ENCODE data around the gene SEMA3B. TPM values are rescaled to one million over a fixed set of nuclear protein-coding genes. Genes with fewer than 3 reads are reported as not detected.

The SEMA3B gene
- total RNA-seq, 2 experiments from 2014 or later, result 1.9 to 2.0 TPM

- H3K27ac Mint-ChIP-seq, result peak within 1 kb of the TSS; percentile 92
- Histone ChIP-seq H3K4me1 (ENCODE audit: insufficient read depth, low read length) (peaks cover 47% of the 10 kb centered on the region), H3K27me3 (ENCODE audit: control insufficient read depth in 1 of 2, insufficient read depth in 2 of 2, low read length in 2 of 2) (no peaks in the 10 kb centered on the region), H3K27ac (ENCODE audit: low read depth in 1 of 2, low read length in 2 of 2) (peak within 1 kb of the TSS; percentile 73 to 80), H3K36me3 (ENCODE audit: insufficient read depth, low read length) (peaks cover 20% of the 10 kb centered on the region), H3K9me3 (ENCODE audit: control insufficient read depth in 1 of 2, insufficient read depth in 1 of 2, low read length in 2 of 2) (no peaks in the 10 kb centered on the region), H3K4me3 (ENCODE audit: low read length) (peak within 1 kb of the TSS; percentile 99)
- TF ChIP-seq CTCF (IDR thresholded peaks at IDR 0.05), result no peak
- H3K4me3 Mint-ChIP-seq, result peak within 1 kb of the TSS; percentile 94
- intact Hi-C loops (cut with DNase I, micrococcal nuclease), result loop anchor here (1.0 to 5.0 kb wide), 3 partner anchors 9 to 101 kb away; partner anchors contain the start of genes HYAL3 (in 1 of the 2) and NAA80 (in 1 of the 2)
- H3K4me1 Mint-ChIP-seq (ENCODE audit: low read depth), result peaks cover 44% of the 10 kb centered on the region
- peak; percentile 97 to 100 (median 99) for DNase-seq
- ChIA-PET CTCF (interaction anchor here (1.6 to 3.1 kb wide), 4 partner anchors 9 to 42 kb away, joined by 5 to 23 read pairs (median 16); no protein-coding TSS in a partner anchor), POLR2A (interaction anchor here (0.6 to 4.0 kb wide), 22 partner anchors 8 to 433 kb away, joined by 3 to 60 read pairs (median 4); partner anchors contain the start of genes C3orf18, CYB561D2, HEMK1 and HYAL3)
- H3K9me3 Mint-ChIP-seq, result no peaks in the 10 kb centered on the region
- no peaks in the 10 kb centered on the region for H3K27me3 Mint-ChIP-seq
- peaks cover 36% of the 10 kb centered on the region for H3K36me3 Mint-ChIP-seq (ENCODE audit: low read depth)
- peak; percentile 85 for ATAC-seq (ENCODE audit: poor library complexity)
Observed at GRCh38 chr3:50235716-50236483, 33.0 kb upstream of the SEMA3B start, which contains the start of gene GNAI2. Gene GNAI2, plus strand, starts transcription at chr3:50236204. Its CDS starts 132 bp downstream, at chr3:50236336.

GRCh38 chr3:50236484-50237132, 32.3 kb upstream of the SEMA3B start:
- peak overlapping the region; percentile 73 to 80 for H3K27ac ChIP-seq (ENCODE audit: low read depth in 1 of 2, low read length in 2 of 2)
- peak overlapping the region; percentile 99 for H3K4me3 ChIP-seq (ENCODE audit: low read length)
- POLR2A ChIA-PET, result interaction anchor here (0.6 to 4.0 kb wide), 9 partner anchors 9 to 1770 kb away, joined by 3 to 60 read pairs (median 5); partner anchors contain the start of genes HYAL3, IFRD2 and NAA80
- no peaks in the 10 kb centered on the region for H3K9me3 ChIP-seq (ENCODE audit: control insufficient read depth in 1 of 2, insufficient read depth in 1 of 2, low read length in 2 of 2)
- peaks cover 54% of the 10 kb centered on the region for H3K4me1 ChIP-seq (ENCODE audit: insufficient read depth, low read length)
- ATAC-seq (ENCODE audit: poor library complexity) (no peak), DNase-seq (no peak)
- H3K9me3 Mint-ChIP-seq, result no peaks in the 10 kb centered on the region
- H3K27ac Mint-ChIP-seq, result peak overlapping the region; percentile 92
- H3K4me3 Mint-ChIP-seq, result peak overlapping the region; percentile 94
- H3K36me3 ChIP-seq (ENCODE audit: insufficient read depth, low read length), result peaks cover 20% of the 10 kb centered on the region
- H3K36me3 Mint-ChIP-seq (ENCODE audit: low read depth), result peaks cover 41% of the 10 kb centered on the region
- H3K27me3 Mint-ChIP-seq, result no peaks in the 10 kb centered on the region
- no peaks in the 10 kb centered on the region for H3K27me3 ChIP-seq (ENCODE audit: control insufficient read depth in 1 of 2, insufficient read depth in 2 of 2, low read length in 2 of 2)
- intact Hi-C loops (cut with DNase I, micrococcal nuclease), result loop anchor here (1.0 to 5.0 kb wide), 4 partner anchors 9 to 101 kb away; partner anchors contain the start of genes HYAL3 (in 1 of the 2) and NAA80 (in 1 of the 2)
- CTCF ChIA-PET, result interaction anchor here (1.6 to 3.1 kb wide), 4 partner anchors 10 to 42 kb away, joined by 5 to 23 read pairs (median 16); no protein-coding TSS in a partner anchor
- no peak for TF ChIP-seq CTCF (IDR thresholded peaks at IDR 0.05)
- peaks cover 52% of the 10 kb centered on the region for H3K4me1 Mint-ChIP-seq (ENCODE audit: low read depth)

GRCh38 chr3:50237133-50237651, 31.8 kb upstream of the SEMA3B start:
- CTCF ChIA-PET, result interaction anchor here (2.2 to 3.1 kb wide), 2 partner anchors 9 to 11 kb away, joined by 6 to 22 read pairs; no protein-coding TSS in a partner anchor
- H3K4me1 ChIP-seq (ENCODE audit: insufficient read depth, low read length), result peaks cover 60% of the 10 kb centered on the region
- DNase-seq (peak in 7 of 14 experiments; percentile 24 to 68 (median 43)), ATAC-seq (ENCODE audit: poor library complexity) (no peak)
- POLR2A ChIA-PET, result interaction anchor here (0.6 to 4.0 kb wide), 7 partner anchors 9 to 1771 kb away, joined by 3 to 60 read pairs (median 7); partner anchors contain the start of genes HYAL3, IFRD2 and NAA80
- Mint-ChIP-seq H3K36me3 (ENCODE audit: low read depth) (peaks cover 41% of the 10 kb centered on the region), H3K4me1 (ENCODE audit: low read depth) (peaks cover 57% of the 10 kb centered on the region), H3K27me3 (no peaks in the 10 kb centered on the region), H3K9me3 (no peaks in the 10 kb centered on the region), H3K4me3 (peak overlapping the region; percentile 94), H3K27ac (peak overlapping the region; percentile 92)
- H3K27ac ChIP-seq (ENCODE audit: low read depth in 1 of 2, low read length in 2 of 2), result peak overlapping the region; percentile 73 to 80
- intact Hi-C loops (cut with DNase I, micrococcal nuclease), result loop anchor here (1.0 to 5.0 kb wide), 3 partner anchors 9 to 100 kb away; partner anchors contain the start of genes HYAL3 (in 1 of the 2) and NAA80 (in 1 of the 2)
- no peaks in the 10 kb centered on the region for H3K9me3 ChIP-seq (ENCODE audit: control insufficient read depth in 1 of 2, insufficient read depth in 1 of 2, low read length in 2 of 2)
- no peak for TF ChIP-seq CTCF (IDR thresholded peaks at IDR 0.05)
- H3K27me3 ChIP-seq (ENCODE audit: control insufficient read depth in 1 of 2, insufficient read depth in 2 of 2, low read length in 2 of 2), result no peaks in the 10 kb centered on the region
- peaks cover 26% of the 10 kb centered on the region for H3K36me3 ChIP-seq (ENCODE audit: insufficient read depth, low read length)
- H3K4me3 ChIP-seq (ENCODE audit: low read length), result peak overlapping the region; percentile 99
